Activated T-cell treated with anti-CD3 and anti-CD28 coated beads for 48 hours (primary cell): Measurements from ENCODE around the gene KCNJ18.
"Not testable (repeated sequence)": the region's sequence is repeated elsewhere in the genome, so short reads cannot be mapped to it uniquely, and the experiment has no call there.

Source experiments
- DNase-seq: peaks from one replicate; pipeline ENCODE4 v3.0.0-alpha.2; 2020; ENCODE audit warnings: low read depth

The KCNJ18 gene

GRCh38 chr17:21703891-21704872 is 11.9 kb downstream of the KCNJ18 start:
- DNase-seq = not testable (repeated sequence)

- DNase-seq = no peak
These were observed 12.8 kb downstream of the KCNJ18 start for GRCh38 chr17:21705021-21705601.

- DNase-seq = not testable (repeated sequence)
These were observed 13.4 kb downstream of the KCNJ18 start for GRCh38 chr17:21705746-21706145.

DNA sequence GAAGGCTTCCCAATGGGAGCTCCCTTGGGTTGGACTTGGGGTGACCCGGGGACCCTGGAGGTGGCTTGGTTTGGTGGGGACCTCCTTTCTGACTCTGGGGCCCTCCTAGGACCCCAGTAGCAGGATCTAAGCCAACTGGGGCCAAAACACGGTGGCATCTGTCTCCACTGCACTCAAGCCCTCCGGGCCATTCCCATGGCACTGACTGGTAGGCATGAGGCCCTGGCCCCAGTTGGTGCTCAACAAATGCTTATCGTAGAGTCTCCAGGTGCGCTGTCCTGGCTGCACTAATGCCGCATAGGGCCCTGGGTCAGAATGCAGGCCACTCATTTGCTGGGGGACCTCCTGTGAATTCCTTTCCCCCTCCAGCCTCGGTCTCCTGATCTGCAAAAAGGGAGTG is 14.2 kb downstream of the KCNJ18 start:
- DNase-seq = not testable (repeated sequence)

GRCh38 chr17:21707131-21707530 is 14.8 kb downstream of the KCNJ18 start:
- not testable (repeated sequence) for DNase-seq

DNA sequence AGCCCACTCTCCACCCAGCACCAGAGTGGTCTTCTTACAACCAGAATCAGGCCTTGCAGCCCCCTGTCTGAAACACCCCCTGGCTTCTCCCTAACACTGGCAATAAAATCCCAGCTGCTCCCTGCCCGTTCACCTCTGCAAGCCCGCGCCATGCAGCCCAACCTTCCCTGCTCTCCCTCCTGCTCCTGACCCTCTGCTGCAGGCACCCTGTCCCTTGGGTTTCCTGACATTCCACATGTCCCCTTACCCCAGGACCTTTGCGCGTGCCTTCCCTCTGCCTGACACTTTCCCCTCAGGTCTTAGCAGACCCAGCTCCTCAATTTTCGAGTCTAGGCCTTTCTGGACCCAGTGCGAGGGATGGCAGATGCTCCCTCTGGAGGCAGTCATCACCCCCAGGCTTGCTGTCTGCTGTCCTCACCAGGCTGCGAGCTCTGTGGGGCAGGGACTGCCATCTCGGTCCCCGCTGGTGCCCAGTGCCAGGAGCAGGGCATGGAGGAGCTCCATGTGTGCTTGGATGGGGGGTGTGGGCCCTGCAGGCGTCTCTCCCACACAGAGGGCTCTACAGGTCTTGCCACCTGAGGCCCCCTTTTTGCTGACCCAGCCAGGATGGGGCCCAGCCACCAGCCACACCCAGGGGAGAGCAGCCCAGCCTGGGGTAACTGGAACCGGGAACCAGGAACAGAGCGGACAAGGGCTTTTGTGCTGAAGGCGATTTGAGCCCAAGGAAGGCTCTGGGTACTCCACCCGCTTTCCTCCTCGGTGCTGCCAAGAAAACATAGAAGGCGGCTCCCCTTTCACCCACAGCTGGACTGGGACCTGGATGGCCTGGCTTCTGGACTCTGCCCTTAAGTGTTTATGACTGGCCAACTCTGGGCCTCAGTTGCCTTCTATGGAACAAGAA is 15.6 kb downstream of the KCNJ18 start:
- not testable (repeated sequence) for DNase-seq

- not testable (repeated sequence) for DNase-seq
These were observed 16.6 kb downstream of the KCNJ18 start for GRCh38 chr17:21708612-21709535.

DNA sequence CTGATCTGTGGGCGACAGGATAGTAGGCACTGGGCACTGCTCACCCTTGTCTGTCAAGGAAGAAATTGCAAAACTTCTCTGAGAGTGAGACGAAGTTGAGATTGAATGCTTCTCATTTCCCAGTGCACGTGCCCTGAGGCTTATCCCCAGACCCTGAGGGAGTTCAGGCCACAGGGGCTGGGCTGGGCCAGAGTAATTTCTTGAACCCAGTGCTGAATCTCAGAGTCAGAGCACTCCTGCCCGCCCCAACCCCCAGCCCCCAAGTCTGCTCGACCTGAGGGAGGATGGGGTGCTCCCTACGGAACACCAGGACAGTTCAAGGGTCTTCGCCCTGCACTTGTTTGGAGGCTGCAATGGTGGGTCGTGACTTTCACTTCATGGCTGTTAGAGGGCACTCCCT is 17.7 kb downstream of the KCNJ18 start:
- not testable (repeated sequence) for DNase-seq

DNA sequence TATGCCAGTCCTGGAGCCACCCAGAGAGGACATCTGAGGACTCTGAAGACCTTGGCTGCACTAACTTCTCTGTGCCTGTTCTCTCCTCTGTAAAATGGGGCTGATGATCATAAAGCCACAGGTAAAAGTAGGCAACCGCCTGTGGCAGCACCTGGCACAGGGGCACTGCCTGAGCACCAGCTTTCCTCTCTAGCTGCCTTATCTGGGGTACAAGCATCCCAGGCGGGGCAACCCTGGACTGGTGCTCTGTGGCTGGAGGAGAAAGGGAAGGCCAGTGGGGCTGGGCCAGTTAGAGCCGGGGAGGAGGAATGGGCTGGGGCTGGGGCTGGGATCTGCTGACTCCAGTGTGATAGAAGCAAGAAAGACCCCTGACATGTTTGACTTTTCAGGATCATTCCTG is 18.2 kb downstream of the KCNJ18 start:
- DNase-seq = not testable (repeated sequence)

DNA sequence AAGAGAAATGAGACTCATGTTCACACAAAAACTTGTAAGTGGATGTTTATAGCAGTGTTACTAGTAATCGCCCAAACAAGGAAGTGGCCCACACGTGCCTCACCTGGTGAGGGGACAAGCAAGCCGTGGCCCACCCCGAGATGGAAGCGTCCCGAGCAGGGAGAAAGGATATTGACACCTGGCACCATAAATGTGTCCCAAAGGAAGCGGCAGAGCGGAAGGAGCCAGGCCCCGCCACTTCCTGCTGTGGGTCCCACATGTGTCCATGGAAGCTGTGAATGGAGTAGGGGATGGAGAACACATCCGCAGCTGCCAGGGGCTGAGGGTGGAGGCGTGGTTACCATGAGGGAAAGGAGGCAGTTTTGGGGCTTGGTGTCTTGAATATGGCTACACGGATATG is 18.9 kb downstream of the KCNJ18 start:
- DNase-seq = no peak

DNA sequence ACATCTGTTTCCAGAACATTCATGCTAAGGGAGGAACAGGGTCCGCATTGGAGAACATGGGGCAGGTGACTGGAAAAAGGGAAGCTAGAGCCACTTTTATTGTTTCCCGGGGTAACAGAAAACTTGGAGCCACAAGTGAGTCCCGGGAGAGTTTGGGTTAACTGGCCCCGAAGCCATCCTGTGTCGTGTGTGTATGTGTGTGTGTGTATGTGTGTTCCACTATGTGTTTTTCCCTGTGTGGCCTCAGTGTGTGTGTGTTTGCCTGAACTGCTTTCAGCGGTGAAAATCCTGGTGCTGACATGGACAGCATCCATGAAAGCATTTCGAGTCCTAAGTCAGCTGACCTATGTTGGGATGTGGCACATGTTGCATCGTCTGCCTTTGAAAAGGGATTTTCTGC is 20.7 kb downstream of the KCNJ18 start:
- not testable (repeated sequence) for DNase-seq

- DNase-seq = not testable (repeated sequence)
These were observed 21.3 kb downstream of the KCNJ18 start for GRCh38 chr17:21713631-21714030.

DNA sequence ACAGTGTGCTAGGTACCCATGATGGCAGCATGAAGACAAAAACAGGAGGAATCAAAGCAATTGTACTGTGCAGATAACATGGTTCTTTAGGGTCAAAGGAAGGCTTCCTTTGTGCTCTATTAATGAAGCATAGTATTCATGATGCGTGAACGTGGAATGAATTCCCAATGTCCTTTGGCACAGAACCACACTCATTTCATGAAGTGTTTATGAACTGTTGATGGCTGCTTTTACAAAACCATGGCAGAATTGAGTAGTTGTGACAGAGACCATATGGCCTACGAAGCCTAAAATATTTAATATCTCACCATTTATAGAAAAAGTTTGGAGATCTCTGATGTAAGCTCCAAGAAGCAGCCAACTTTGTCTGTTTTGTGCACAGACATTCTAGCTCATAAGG is 22.4 kb downstream of the KCNJ18 start:
- DNase-seq = not testable (repeated sequence)

GRCh38 chr17:21715877-21716276 is 23.6 kb downstream of the KCNJ18 start:
- DNase-seq = not testable (repeated sequence)

DNA sequence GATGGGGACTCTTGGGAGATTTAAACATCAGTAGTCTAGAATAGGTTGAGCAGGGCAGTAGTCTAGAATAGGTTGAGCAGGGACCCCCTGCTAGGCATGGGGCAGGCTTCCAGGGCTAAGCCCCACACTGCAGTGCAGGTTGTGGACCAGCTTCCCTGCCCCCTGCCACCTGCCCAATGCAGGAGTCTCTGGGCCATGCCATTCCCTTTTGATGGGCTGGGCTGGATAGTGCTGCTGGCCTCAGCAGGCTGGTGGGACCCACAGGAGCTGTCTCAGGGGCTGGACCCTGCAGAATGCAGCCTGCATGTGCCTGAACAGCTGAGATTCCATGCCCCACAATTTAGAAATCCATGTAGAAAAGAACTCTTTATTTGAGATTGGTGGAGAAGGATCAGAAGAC is 26.6 kb downstream of the KCNJ18 start:
- DNase-seq = not testable (repeated sequence)

- DNase-seq = not testable (repeated sequence)
These were observed 27.3 kb downstream of the KCNJ18 start for GRCh38 chr17:21719511-21720226.

GRCh38 chr17:21720566-21720965 is 28.2 kb downstream of the KCNJ18 start:
- not testable (repeated sequence) for DNase-seq

DNA sequence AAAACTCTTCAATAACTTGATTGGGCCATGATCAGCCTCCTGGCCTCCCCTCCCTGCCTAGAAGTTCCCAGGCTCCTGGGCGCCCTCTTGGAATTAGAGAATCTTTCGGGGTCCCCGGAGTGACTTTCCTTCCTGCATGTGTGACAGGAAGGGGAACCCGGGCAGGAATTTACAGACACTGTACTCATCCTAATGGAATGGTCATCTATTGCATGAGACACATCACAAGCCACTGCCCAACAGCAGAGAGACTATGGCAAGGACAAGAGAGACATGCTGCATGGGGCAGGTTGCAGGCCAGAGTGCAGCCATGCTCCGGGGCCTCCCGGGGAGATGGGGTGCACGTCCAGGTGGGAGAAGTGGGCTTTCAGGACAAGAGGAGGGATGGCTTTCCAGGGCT is 29.9 kb downstream of the KCNJ18 start:
- DNase-seq = not testable (repeated sequence)

GRCh38 chr17:21724216-21725006 is 32.1 kb downstream of the KCNJ18 start:
- DNase-seq = not testable (repeated sequence)
